Measurements from ENCODE around the gene CEBPE. TPM values are rescaled to one million over a fixed set of nuclear protein-coding genes. Genes with fewer than 3 reads are reported as not detected.

Gene CEBPE
- total RNA-seq, 1 donor from 2014 or later: not detected

GRCh38 chr14:23117371-23118020 is 1.6 kb downstream of the CEBPE start:
- no peak for DNase-seq (ENCODE audit: low spot score)
- no peak overlapping the region for H3K27ac Mint-ChIP-seq (ENCODE audit: unreplicated experiment)
- H3K4me1 Mint-ChIP-seq (ENCODE audit: unreplicated experiment): peaks cover 35% of the 10 kb centered on the region
- no peaks in the 10 kb centered on the region for H3K9me3 Mint-ChIP-seq (ENCODE audit: unreplicated experiment)
- H3K4me3 Mint-ChIP-seq (ENCODE audit: unreplicated experiment): no peak overlapping the region
- no peak for TF ChIP-seq CTCF (IDR thresholded peaks at IDR 0.05; ENCODE audit: unreplicated experiment)
- peaks cover 8% of the 10 kb centered on the region for H3K36me3 Mint-ChIP-seq (ENCODE audit: low read depth, unreplicated experiment)
- peaks cover 10% of the 10 kb centered on the region for H3K27me3 Mint-ChIP-seq (ENCODE audit: unreplicated experiment)

DNA sequence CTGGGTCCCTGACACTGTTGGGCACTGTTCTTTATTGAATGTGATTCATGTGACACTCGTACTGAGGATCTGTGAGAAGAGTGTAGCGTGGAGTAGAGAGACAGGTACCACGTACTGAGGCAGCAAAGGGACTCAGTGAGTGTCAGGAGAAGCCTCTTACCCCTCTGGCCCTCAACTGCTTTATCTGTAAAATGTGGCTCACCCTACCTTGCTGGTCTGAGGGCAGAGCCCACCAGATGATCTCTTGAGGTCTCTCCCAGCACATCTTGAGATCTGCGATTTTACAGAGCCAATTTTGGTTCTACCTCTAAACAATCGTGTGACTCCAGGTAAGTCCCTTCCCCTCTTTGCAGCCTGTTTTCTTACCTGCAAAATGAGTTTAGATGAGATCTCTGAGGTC is 3.1 kb downstream of the CEBPE start:
- peaks cover 19% of the 10 kb centered on the region for H3K4me1 Mint-ChIP-seq (ENCODE audit: unreplicated experiment)
- no peak for DNase-seq (ENCODE audit: low spot score)
- H3K36me3 Mint-ChIP-seq (ENCODE audit: low read depth, unreplicated experiment): peaks cover 8% of the 10 kb centered on the region
- no peak overlapping the region for H3K4me3 Mint-ChIP-seq (ENCODE audit: unreplicated experiment)
- H3K27me3 Mint-ChIP-seq (ENCODE audit: unreplicated experiment): peaks cover 7% of the 10 kb centered on the region
- no peaks in the 10 kb centered on the region for H3K9me3 Mint-ChIP-seq (ENCODE audit: unreplicated experiment)
- no peak overlapping the region for H3K27ac Mint-ChIP-seq (ENCODE audit: unreplicated experiment)
- no peak for TF ChIP-seq CTCF (IDR thresholded peaks at IDR 0.05; ENCODE audit: unreplicated experiment)

DNA sequence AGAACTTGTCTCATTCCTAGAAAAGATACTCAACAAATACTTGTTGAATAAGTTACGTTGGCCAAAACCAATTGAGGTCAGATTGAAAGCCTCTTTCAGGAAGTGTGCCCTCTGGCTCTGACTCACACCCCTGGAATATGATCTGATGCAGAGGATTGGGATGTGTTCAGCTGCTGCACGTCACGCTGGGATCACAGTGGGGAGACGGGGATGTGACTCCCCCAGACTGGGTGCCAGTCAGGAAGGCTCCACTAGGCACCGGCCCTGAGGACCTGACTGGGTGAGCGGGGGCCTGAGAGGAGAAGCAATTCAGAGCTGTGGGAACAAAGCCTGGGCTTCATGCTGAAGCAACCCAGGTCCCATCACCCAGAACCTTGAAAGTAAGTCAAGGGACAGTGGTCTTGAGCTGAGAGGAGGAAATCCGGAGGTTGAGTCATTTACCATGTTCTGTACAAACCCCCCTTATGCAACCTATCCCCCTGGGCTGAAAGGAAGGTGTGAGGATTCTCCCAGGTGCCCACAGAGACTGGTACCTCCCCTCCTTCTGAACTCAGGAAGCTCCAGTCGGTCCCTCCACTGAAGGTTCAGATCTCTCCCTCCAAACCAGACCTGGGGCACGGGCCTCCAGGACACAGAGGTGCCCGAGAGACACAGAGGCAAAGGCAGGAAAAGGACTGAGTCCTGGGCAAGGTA is 3.9 kb downstream of the CEBPE start:
- Mint-ChIP-seq H3K4me1 (ENCODE audit: unreplicated experiment) (peaks cover 12% of the 10 kb centered on the region), H3K4me3 (ENCODE audit: unreplicated experiment) (no peak overlapping the region), H3K36me3 (ENCODE audit: low read depth, unreplicated experiment) (peaks cover 5% of the 10 kb centered on the region), H3K9me3 (ENCODE audit: unreplicated experiment) (no peaks in the 10 kb centered on the region), H3K27me3 (ENCODE audit: unreplicated experiment) (peaks cover 7% of the 10 kb centered on the region), H3K27ac (ENCODE audit: unreplicated experiment) (no peak overlapping the region)
- DNase-seq (ENCODE audit: low spot score): no peak
- TF ChIP-seq CTCF (IDR thresholded peaks at IDR 0.05; ENCODE audit: unreplicated experiment): no peak

GRCh38 chr14:23114669-23115038 is 4.4 kb downstream of the CEBPE start:
- H3K4me1 Mint-ChIP-seq (ENCODE audit: unreplicated experiment): peaks cover 9% of the 10 kb centered on the region
- H3K27me3 Mint-ChIP-seq (ENCODE audit: unreplicated experiment): peaks cover 7% of the 10 kb centered on the region
- peak overlapping the region; percentile 16 for H3K27ac Mint-ChIP-seq (ENCODE audit: unreplicated experiment)
- H3K36me3 Mint-ChIP-seq (ENCODE audit: low read depth, unreplicated experiment): peaks cover 3% of the 10 kb centered on the region
- DNase-seq (ENCODE audit: low spot score): no peak
- no peaks in the 10 kb centered on the region for H3K9me3 Mint-ChIP-seq (ENCODE audit: unreplicated experiment)
- no peak overlapping the region for H3K4me3 Mint-ChIP-seq (ENCODE audit: unreplicated experiment)
- TF ChIP-seq CTCF (IDR thresholded peaks at IDR 0.05; ENCODE audit: unreplicated experiment): no peak

GRCh38 chr14:23114120-23114458 is 5.0 kb downstream of the CEBPE start:
- Mint-ChIP-seq H3K36me3 (ENCODE audit: low read depth, unreplicated experiment) (peaks cover 3% of the 10 kb centered on the region), H3K27me3 (ENCODE audit: unreplicated experiment) (peaks cover 7% of the 10 kb centered on the region), H3K4me3 (ENCODE audit: unreplicated experiment) (no peak overlapping the region), H3K9me3 (ENCODE audit: unreplicated experiment) (no peaks in the 10 kb centered on the region), H3K27ac (ENCODE audit: unreplicated experiment) (peak overlapping the region; percentile 16), H3K4me1 (ENCODE audit: unreplicated experiment) (peaks cover 4% of the 10 kb centered on the region)
- TF ChIP-seq CTCF (IDR thresholded peaks at IDR 0.05; ENCODE audit: unreplicated experiment): no peak
- DNase-seq (ENCODE audit: low spot score): no peak
